Breast epithelium (tissue), 4 donors: ENCODE data around the gene ZNF648. TPM values are rescaled to one million over a fixed set of nuclear protein-coding genes. Genes with fewer than 3 reads are reported as not detected.
A peak's percentile ranks its signal among the peaks of the same experiment; 100 is the strongest.

Experiments
- DNase-seq, 2 donors: peaks; one replicate each; pipeline ENCODE4 v3.0.0-alpha.2; 2019; ENCODE audit warnings: low spot score in 2 of 2
- H3K27ac ChIP-seq, 2 donors: fragments of 200-600 bp; sonication (generic) in 1 of 2; one replicate each; pipeline ENCODE4 v1.5.1; 2016 to 2019; ENCODE audit warnings: mild to moderate bottlenecking in 1 of 2
- H3K27me3 ChIP-seq, 2 donors: fragments of 200-600 bp; sonication (generic) in 1 of 2; one replicate each; pipeline versions ENCODE4 v1.5.1 to v1.6.0; 2017 to 2019; ENCODE audit warnings: control low read depth in 1 of 2, mild to moderate bottlenecking in 1 of 2
- H3K36me3 ChIP-seq: fragments of 200-600 bp; one replicate; pipeline ENCODE4 v1.5.1; 2019
- H3K4me1 ChIP-seq, 2 donors: fragments of 200-600 bp; sonication (generic); one replicate each; pipeline ENCODE4 v1.5.1; 2016 to 2019; ENCODE audit warnings: control low read depth in 1 of 2
- H3K4me3 ChIP-seq, 3 donors: fragments of 200-600 bp; sonication (generic); 1 replicate in 2 of 3; 2 replicates in 1 of 3; pipeline ENCODE4 v1.5.1; 2016 to 2019; ENCODE audit warnings: mild to moderate bottlenecking in 3 of 3, moderate library complexity in 2 of 3
- H3K9me3 ChIP-seq, 2 donors: fragments of 200-600 bp; sonication (generic) in 1 of 2; one replicate each; pipeline ENCODE4 v1.5.1; 2016 to 2019; ENCODE audit warnings: control low read depth in 1 of 2
- POLR2A ChIP-seq: fragments of 450-650 bp; IDR thresholded peaks from one replicate; pipeline ENCODE4 v1.6.1; 2016; ENCODE audit warnings: antibody characterized with exemption, mild to moderate bottlenecking, moderate library complexity
- POLR2AphosphoS5 ChIP-seq, 3 donors: sonication (generic); formaldehyde crosslinking; IDR thresholded peaks; one replicate each; pipeline ENCODE4 v1.6.1; 2017; ENCODE audit warnings: antibody characterized with exemption in 3 of 3
- intact Hi-C: fragments of 100-400 bp; cut with DNase I; formaldehyde crosslinking; loops from one replicate; pipeline ENCODE4 v1.15.1; 2023; ENCODE audit warnings: low total_unique reads
- total RNA-seq, 3 donors: library from RNA; depleted of rRNA; stranded (reverse); fragments of >200 nt; gene quantifications; one replicate each; pipeline ENCODE4 v1.1.0, GENCODE V29; 2016
- TF ChIP-seq, protein P1 (sequence below), 3 donors: fragments of 450-650 bp; IDR thresholded peaks; one replicate each; pipeline ENCODE4 v1.5.1; 2016 to 2017; ENCODE audit warnings: antibody characterized with exemption in 3 of 3, mild to moderate bottlenecking in 3 of 3, moderate library complexity in 3 of 3

Gene ZNF648
- total RNA-seq, 3 donors from 2014 or later, result 3.2 to 3.3 TPM; not detected in 1

DNA sequence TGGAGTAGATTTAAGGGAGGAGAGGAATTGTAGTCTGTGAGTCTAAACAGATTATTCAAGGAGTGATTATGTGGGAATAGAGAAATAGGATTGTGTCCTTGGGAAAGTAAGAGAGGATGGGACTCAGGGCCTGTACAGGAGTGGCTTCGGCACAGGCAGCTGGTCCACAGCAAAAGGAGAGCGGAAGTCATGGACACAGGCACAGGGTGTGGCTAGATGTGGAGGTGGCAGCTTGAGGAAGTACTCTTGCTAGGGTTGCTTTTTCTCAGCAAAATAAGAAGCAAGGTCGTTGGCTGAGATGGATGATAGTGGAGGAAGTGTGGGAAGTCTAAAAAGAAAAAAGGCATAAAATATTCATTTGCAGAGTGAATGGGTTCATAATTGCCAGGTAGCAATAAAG, 18.5 kb upstream of the ZNF648 start:
- no peak overlapping the region for H3K4me3 ChIP-seq
- DNase-seq, result no peak
- intact Hi-C loops, result loop anchor here (10.0 kb wide), 1 partner anchor 515 kb away; no protein-coding TSS in a partner anchor

DNA sequence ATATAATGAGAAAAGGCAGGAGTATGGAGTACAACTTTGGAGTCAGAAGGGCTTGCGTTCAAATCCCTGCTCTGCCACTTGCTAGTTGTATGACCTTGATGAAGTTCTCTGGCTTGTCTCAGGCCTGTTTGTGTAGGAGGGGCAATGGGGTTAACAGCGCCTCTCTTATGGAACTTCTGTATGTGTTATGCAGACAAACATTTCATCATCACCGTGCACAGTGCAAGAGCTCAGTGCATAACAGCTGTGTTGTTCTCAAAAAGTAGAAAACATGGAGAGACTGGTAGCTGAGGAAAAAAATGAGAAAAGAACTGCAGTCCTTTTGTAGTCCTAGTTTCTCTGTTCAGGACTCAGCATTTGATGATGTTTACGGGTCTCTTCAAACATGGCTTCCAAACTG, 10.4 kb upstream of the ZNF648 start:
- no peaks in the 10 kb centered on the region for H3K36me3 ChIP-seq
- H3K4me1 ChIP-seq, result no peaks in the 10 kb centered on the region
- H3K4me3 ChIP-seq, result no peak overlapping the region
- DNase-seq, result no peak
- no peaks in the 10 kb centered on the region for H3K27me3 ChIP-seq
- H3K9me3 ChIP-seq, result no peaks in the 10 kb centered on the region
- intact Hi-C loops, result no loop called here
- no peak overlapping the region for H3K27ac ChIP-seq
- TF ChIP-seq POLR2AphosphoS5 (IDR thresholded peaks at IDR 0.05), result no peak
- TF ChIP-seq, protein P1, sequence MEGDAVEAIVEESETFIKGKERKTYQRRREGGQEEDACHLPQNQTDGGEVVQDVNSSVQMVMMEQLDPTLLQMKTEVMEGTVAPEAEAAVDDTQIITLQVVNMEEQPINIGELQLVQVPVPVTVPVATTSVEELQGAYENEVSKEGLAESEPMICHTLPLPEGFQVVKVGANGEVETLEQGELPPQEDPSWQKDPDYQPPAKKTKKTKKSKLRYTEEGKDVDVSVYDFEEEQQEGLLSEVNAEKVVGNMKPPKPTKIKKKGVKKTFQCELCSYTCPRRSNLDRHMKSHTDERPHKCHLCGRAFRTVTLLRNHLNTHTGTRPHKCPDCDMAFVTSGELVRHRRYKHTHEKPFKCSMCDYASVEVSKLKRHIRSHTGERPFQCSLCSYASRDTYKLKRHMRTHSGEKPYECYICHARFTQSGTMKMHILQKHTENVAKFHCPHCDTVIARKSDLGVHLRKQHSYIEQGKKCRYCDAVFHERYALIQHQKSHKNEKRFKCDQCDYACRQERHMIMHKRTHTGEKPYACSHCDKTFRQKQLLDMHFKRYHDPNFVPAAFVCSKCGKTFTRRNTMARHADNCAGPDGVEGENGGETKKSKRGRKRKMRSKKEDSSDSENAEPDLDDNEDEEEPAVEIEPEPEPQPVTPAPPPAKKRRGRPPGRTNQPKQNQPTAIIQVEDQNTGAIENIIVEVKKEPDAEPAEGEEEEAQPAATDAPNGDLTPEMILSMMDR (IDR thresholded peaks at IDR 0.05), result no peak

More for the DNA sequence above, 18.5 kb upstream of the ZNF648 start:
- TF ChIP-seq, protein P1 (IDR thresholded peaks at IDR 0.05), result no peak
- TF ChIP-seq POLR2A (no peak), POLR2AphosphoS5 (IDR thresholded peaks at IDR 0.05) (no peak)
- Histone ChIP-seq H3K4me1 (no peaks in the 10 kb centered on the region), H3K27ac (no peak overlapping the region), H3K9me3 (no peaks in the 10 kb centered on the region), H3K27me3 (no peaks in the 10 kb centered on the region), H3K36me3 (no peaks in the 10 kb centered on the region)

DNA sequence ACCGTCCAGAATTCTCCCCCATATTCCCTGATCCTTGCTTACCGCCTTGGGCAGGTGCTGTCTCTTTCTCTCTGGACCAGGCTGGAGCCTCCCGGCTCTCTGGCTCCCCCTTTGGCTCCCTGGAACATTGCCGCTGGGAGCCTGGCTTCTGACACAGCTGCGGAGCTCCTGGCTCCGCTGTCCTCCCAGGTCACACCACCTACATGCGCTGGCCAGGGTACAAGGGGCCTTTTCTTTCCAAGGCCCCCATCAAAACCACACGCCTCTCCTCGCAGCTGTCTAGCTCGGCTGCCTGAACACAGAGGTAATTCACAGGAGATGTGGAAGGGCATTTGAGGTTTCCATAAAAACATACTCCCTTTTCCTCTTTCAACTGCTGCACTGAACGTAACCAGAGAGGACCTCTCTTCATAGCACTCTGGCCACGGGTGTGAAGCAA, 7.5 kb upstream of the ZNF648 start:
- DNase-seq, result peak in 1 of 2 donors; percentile 67

DNA sequence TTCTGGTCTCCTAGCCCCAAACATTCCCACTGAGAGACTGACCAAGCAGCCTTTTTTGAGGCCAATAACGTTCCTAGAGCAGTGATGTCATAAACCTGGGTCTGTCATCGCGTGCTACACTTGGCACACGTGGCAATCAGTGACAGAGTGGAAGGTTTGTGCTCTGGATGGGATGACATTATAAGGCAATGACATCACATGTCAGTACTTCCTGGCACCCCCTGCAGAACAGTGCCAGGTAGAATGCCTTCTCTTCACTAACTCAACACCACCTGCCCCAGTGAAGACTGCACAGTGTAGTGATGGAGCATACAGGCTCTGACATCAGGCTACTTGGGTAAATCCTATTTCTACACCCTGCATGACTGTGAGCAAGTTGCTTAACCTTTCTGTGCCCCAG, 5.4 kb upstream of the ZNF648 start:
- H3K27me3 ChIP-seq, result no peaks in the 10 kb centered on the region
- TF ChIP-seq POLR2A, result no peak
- TF ChIP-seq, protein P1 (IDR thresholded peaks at IDR 0.05), result no peak
- no peak for TF ChIP-seq POLR2AphosphoS5 (IDR thresholded peaks at IDR 0.05)
- no peaks in the 10 kb centered on the region for H3K4me1 ChIP-seq
- no peaks in the 10 kb centered on the region for H3K36me3 ChIP-seq
- no peak for DNase-seq
- no peak overlapping the region for H3K27ac ChIP-seq
- intact Hi-C loops, result no loop called here
- H3K9me3 ChIP-seq, result no peaks in the 10 kb centered on the region
- H3K4me3 ChIP-seq, result no peak overlapping the region

More for the DNA sequence above, 7.5 kb upstream of the ZNF648 start:
- no peaks in the 10 kb centered on the region for H3K27me3 ChIP-seq
- no peak overlapping the region for H3K27ac ChIP-seq
- H3K4me3 ChIP-seq, result peak overlapping the region in 2 of 3 donors; percentile 35 to 59
- intact Hi-C loops, result no loop called here
- no peak for TF ChIP-seq POLR2AphosphoS5 (IDR thresholded peaks at IDR 0.05)
- no peak for TF ChIP-seq POLR2A
- TF ChIP-seq, protein P1 (IDR thresholded peaks at IDR 0.05), result peak in 2 of 3 donors; percentile 37 to 61
- no peaks in the 10 kb centered on the region for H3K9me3 ChIP-seq
- H3K36me3 ChIP-seq, result no peaks in the 10 kb centered on the region
- H3K4me1 ChIP-seq, result no peaks in the 10 kb centered on the region

DNA sequence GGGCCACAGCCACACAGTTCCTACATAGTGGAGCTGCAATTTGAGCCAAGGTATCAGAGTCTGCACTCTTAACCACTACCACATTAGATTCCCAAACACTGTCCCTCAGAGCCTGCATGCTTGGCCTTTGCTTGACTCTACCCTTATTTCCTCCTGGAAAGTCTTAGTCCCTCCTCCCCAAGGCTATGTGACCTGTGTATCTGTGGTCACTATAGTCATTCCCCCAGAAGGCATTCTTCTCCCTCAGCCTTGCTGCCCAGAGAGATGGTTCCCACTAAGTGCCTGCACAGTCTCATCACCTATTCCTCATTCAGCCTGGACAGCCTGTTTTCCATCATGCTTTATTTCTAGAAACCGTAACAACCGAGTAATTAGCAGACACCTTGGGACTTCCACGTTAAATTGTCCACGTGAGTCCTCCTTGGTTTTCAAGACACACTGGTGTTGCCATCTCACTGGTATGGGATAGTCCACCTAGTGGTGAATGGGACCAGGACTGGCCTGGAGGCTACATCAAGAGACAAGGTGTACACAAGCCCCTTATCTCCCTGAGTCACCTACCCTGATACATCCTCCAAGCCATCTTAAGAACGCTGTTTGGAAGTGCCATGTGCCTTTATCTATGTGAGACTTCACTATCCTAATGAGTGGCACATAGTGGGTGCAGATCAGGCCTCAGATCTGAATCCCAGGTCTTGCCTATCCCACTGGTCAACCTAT, 3.8 kb upstream of the ZNF648 start:
- TF ChIP-seq, protein P1 (IDR thresholded peaks at IDR 0.05), result no peak
- TF ChIP-seq POLR2A (no peak), POLR2AphosphoS5 (IDR thresholded peaks at IDR 0.05) (no peak)
- H3K27ac ChIP-seq, result no peak overlapping the region
- no peaks in the 10 kb centered on the region for H3K27me3 ChIP-seq
- H3K4me3 ChIP-seq, result no peak overlapping the region
- DNase-seq, result no peak
- H3K9me3 ChIP-seq, result no peaks in the 10 kb centered on the region
- H3K36me3 ChIP-seq, result no peaks in the 10 kb centered on the region
- no peaks in the 10 kb centered on the region for H3K4me1 ChIP-seq
- intact Hi-C loops, result no loop called here
